Endothelial cell of umbilical vein (primary cell): Measurements from ENCODE around the gene TACSTD2.

Experiments
- JUN ChIP-seq: IDR thresholded peaks from 2 replicates; pipeline ENCODE4 v1.6.1; 2011; ENCODE audit warnings: borderline replicate concordance, low read depth; ENCODE audit not compliant: insufficient read length, insufficient read depth
- POLR2A ChIP-seq: IDR thresholded peaks from 2 replicates; pipeline ENCODE4 v1.6.1; 2012; ENCODE audit warnings: low read depth, mild to moderate bottlenecking, control low read depth, low read length
- POLR2AphosphoS5 ChIP-seq: IDR thresholded peaks from 2 replicates; pipeline ENCODE4 v1.6.1; 2012; ENCODE audit warnings: low read depth, mild to moderate bottlenecking, control low read depth, low read length, moderate library complexity; ENCODE audit not compliant: insufficient read depth
- TF ChIP-seq, protein P1 (sequence below): IDR thresholded peaks from 2 replicates; pipeline ENCODE4 v1.6.1; 2011; ENCODE audit not compliant: insufficient read depth, insufficient read length
- TF ChIP-seq, protein P2 (sequence below), 2 donors: IDR thresholded peaks; 1 replicate in 1 of 2; 2 replicates in 1 of 2; pipeline ENCODE4 v1.5.1; 2011; ENCODE audit warnings: low read length in 2 of 2, mild to moderate bottlenecking in 2 of 2, moderate library complexity in 2 of 2, control low read depth in 1 of 2, inconsistent platforms in 1 of 2, low read depth in 1 of 2; ENCODE audit not compliant: insufficient read depth in 1 of 2; ENCODE audit errors: extremely low read depth in 1 of 2

DNA sequence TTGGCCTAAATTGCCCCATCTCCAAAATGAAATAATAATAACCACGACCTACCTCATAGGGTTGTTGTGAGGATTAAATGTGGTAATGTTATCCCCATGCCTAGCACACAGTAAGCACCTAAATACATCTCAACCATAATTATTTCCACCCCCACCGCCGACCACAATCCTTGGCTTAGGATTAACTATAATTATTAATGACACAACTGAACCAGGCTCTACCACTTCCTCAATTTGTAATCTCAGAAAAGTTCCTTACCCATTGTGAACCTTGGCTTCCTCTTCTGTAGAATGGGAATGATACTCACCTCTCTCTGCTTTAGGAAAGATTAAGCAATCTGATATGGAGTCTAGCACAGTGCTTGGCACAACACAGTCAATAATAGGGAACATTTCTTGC is 44.3 kb upstream of the TACSTD2 start:
- TF ChIP-seq, protein P1, sequence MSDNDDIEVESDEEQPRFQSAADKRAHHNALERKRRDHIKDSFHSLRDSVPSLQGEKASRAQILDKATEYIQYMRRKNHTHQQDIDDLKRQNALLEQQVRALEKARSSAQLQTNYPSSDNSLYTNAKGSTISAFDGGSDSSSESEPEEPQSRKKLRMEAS: no peak
- no peak for TF ChIP-seq POLR2AphosphoS5
- TF ChIP-seq POLR2A: no peak
- TF ChIP-seq, protein P2, sequence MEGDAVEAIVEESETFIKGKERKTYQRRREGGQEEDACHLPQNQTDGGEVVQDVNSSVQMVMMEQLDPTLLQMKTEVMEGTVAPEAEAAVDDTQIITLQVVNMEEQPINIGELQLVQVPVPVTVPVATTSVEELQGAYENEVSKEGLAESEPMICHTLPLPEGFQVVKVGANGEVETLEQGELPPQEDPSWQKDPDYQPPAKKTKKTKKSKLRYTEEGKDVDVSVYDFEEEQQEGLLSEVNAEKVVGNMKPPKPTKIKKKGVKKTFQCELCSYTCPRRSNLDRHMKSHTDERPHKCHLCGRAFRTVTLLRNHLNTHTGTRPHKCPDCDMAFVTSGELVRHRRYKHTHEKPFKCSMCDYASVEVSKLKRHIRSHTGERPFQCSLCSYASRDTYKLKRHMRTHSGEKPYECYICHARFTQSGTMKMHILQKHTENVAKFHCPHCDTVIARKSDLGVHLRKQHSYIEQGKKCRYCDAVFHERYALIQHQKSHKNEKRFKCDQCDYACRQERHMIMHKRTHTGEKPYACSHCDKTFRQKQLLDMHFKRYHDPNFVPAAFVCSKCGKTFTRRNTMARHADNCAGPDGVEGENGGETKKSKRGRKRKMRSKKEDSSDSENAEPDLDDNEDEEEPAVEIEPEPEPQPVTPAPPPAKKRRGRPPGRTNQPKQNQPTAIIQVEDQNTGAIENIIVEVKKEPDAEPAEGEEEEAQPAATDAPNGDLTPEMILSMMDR (IDR thresholded peaks at IDR 0.05; ENCODE audit: extremely low read depth in 1 of 2, insufficient read depth in 1 of 2, low read depth in 1 of 2, low read length in 2 of 2): no peak
- TF ChIP-seq JUN: no peak
